GM12873 (cell line): ENCODE measurements around the gene MTA3.

ENCODE experiments used
- CTCF ChIP-seq: IDR thresholded peaks from 2 replicates; pipeline ENCODE4 v1.5.1; 2012; ENCODE audit warnings: low read depth, mild to moderate bottlenecking, moderate library complexity, low read length, control low read depth; ENCODE audit not compliant: insufficient read depth; ENCODE audit errors: missing control alignments

Gene MTA3

GRCh38 chr2:42568401-42569115 is at the start of gene MTA3:
Gene MTA3, plus strand, starts transcription at chr2:42568632. Its CDS starts 114 bp downstream, at chr2:42568746.
- TF ChIP-seq CTCF = no peak

DNA sequence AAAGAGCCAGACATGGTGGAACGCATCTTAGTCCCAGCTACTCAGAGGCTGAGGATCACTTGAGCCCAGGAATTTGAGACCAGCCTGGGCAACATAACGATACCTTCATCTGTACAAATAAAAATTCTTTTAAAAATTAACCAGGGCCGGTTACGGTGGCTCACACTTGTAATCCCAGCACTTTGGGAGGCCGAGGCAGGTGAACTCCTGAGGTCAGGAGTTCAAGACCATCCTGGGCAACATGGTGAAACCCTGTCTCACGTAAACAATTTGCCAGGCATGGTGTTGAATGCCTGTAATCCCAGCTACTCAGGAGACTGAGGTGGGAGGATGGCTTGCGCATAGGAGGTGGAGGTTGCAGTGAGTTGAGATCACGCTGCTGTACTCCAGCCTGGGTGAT is 48.8 kb upstream of the MTA3 start:
- TF ChIP-seq CTCF = no peak

GRCh38 chr2:42522035-42522434 is 46.4 kb upstream of the MTA3 start:
- TF ChIP-seq CTCF = no peak

DNA sequence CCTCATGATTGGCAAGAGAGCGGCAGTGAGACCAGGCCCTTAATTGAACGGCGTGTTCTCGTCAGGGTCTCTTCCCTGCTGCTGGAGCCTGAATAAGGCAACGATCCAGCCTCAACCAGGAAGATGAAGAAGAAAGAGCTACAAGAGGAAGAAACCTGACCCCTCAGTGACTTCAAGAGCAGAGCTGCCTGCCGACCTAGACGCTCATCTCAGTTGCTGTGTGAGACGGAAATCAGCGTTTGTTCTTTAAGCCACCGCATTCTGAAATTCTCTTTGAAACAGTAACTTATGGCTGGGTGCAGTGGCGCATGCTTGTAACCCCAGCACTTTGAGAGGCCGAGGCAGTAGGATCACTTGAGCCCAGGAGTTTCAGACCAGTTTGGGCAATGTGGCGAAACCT is 45.1 kb upstream of the MTA3 start:
- no peak for TF ChIP-seq CTCF

- no peak for TF ChIP-seq CTCF
Observed at GRCh38 chr2:42532397-42532796, 36.0 kb upstream of the MTA3 start.

DNA sequence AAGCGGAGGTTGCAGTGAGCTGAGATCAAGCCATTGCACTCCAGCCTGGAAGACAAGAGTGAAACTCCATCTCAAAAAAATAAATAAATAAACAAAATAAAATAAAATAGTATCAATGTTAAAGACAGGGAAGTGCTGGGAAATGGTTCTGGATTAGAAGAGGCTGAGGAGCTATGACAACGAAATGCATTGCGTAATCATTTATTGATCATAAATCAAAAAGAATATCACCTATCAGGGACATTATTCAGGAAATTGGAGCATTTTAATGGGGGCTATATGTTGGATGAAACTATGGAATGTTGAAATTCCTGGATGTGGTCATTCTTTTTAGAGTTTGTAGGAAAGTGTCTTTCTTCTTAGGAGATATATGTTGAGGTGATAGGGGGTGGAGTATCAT is 30.9 kb upstream of the MTA3 start:
- no peak for TF ChIP-seq CTCF

DNA sequence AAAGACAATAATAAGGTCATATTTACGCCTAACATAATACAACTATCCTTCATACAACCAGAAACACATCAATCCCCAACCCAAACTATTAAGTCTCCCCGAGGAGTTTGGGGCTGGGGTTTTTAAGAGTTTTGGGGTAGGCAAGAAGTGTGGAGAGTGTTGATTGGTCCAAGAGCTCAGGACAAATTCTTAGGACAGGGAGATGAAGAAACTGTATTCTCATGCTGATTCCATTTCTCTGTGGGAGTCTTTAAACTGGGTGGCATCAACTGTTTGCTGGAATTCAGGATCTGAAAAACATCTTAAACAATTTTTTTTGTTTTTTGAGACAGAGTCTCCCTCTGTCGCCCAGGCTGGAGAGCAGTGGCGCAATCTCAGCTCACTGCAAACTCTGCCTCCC is 25.6 kb upstream of the MTA3 start:
- TF ChIP-seq CTCF = no peak
